Stimulated activated CD4-positive, alpha-beta T cell treated with anti-CD3 and anti-CD28 coated beads, Interleukin-1b, Interleukin-23, amount 100 ng/mL, for 4 hours (primary cell): Measurements from ENCODE around the gene KANSL1.
"Not testable (repeated sequence)": the region's sequence is repeated elsewhere in the genome, so short reads cannot be mapped to it uniquely, and the experiment has no call there.

Experiments
- DNase-seq, 2 donors: peaks; one replicate each; pipeline ENCODE4 v3.0.0-alpha.2; 2020; ENCODE audit warnings: low read depth in 2 of 2

Gene KANSL1

GRCh38 chr17:46110219-46110618 is 83.0 kb downstream of the KANSL1 start:
- no peak for DNase-seq

GRCh38 chr17:46109603-46110189 is 83.5 kb downstream of the KANSL1 start:
- no peak for DNase-seq

GRCh38 chr17:46108550-46109110 is 84.6 kb downstream of the KANSL1 start:
- no peak for DNase-seq

GRCh38 chr17:46108120-46108519 is 85.1 kb downstream of the KANSL1 start:
- no peak for DNase-seq

- DNase-seq, result no peak
Observed at GRCh38 chr17:46106966-46107644, 86.1 kb downstream of the KANSL1 start.

GRCh38 chr17:46102806-46103205 is 90.4 kb downstream of the KANSL1 start:
- not testable (repeated sequence) for DNase-seq

GRCh38 chr17:46101785-46102617 is 91.2 kb downstream of the KANSL1 start:
- DNase-seq, result not testable (repeated sequence)

- DNase-seq, result no peak
Observed at GRCh38 chr17:46100590-46100989, 92.6 kb downstream of the KANSL1 start.

- DNase-seq, result no peak
Observed at GRCh38 chr17:46099865-46100264, 93.4 kb downstream of the KANSL1 start.

- DNase-seq, result no peak
Observed at GRCh38 chr17:46097497-46097896, 95.7 kb downstream of the KANSL1 start.

- DNase-seq, result no peak
Observed at GRCh38 chr17:46092991-46093390, 100.2 kb downstream of the KANSL1 start.

GRCh38 chr17:46090871-46091270 is 102.4 kb downstream of the KANSL1 start:
- DNase-seq, result no peak

GRCh38 chr17:46089389-46089965 is 103.8 kb downstream of the KANSL1 start:
- DNase-seq, result no peak

- DNase-seq, result no peak
Observed at GRCh38 chr17:46088595-46088994, 104.6 kb downstream of the KANSL1 start.

GRCh38 chr17:46087871-46088270 is 105.4 kb downstream of the KANSL1 start:
- DNase-seq, result not testable (repeated sequence)

GRCh38 chr17:46086821-46087220 is 106.4 kb downstream of the KANSL1 start:
- DNase-seq, result no peak

GRCh38 chr17:46085522-46085921 is 107.7 kb downstream of the KANSL1 start:
- no peak for DNase-seq

GRCh38 chr17:46082257-46082656 is 111.0 kb downstream of the KANSL1 start:
- no peak for DNase-seq

GRCh38 chr17:46081018-46081320 is 112.3 kb downstream of the KANSL1 start:
- no peak for DNase-seq

GRCh38 chr17:46080118-46081017 is 112.9 kb downstream of the KANSL1 start:
- no peak for DNase-seq

GRCh38 chr17:46078675-46079074 is 114.6 kb downstream of the KANSL1 start:
- no peak for DNase-seq
